AG04450 (cell line): Measurements from ENCODE around the gene ZCCHC2. TPM values are rescaled to one million over a fixed set of nuclear protein-coding genes. Genes with fewer than 3 reads are reported as not detected.
A peak's percentile ranks its signal among the peaks of the same experiment; 100 is the strongest.

Source experiments
- CTCF ChIA-PET: fragments of 300-600, 350-600 bp; formaldehyde crosslinking; extraction: SDS; loops from one replicate; lab custom pipeline; 2022; ENCODE audit warnings: antibody characterized with exemption, inconsistent platforms; lab: Charles Lee
- POLR2A ChIA-PET: fragments of 350-600 bp; formaldehyde crosslinking; extraction: SDS; loops from one replicate; lab custom pipeline; 2021; ENCODE audit warnings: antibody characterized with exemption, inconsistent platforms; lab: Yijun Ruan, JAX
- DNase-seq: peaks from one replicate; pipeline ENCODE4 v3.0.0-alpha.2; 2011; ENCODE audit warnings: low read depth, low spot score
- H3K27ac ChIP-seq: one replicate; pipeline ENCODE4 v1.5.1; 2012; ENCODE audit warnings: low read depth, low read length, control low read depth
- H3K27me3 ChIP-seq: one replicate; pipeline ENCODE4 v1.6.0; 2012; ENCODE audit warnings: low read length; ENCODE audit not compliant: control insufficient read depth, insufficient read depth
- H3K4me3 ChIP-seq: 2 replicates; pipeline ENCODE4 v1.5.1; 2011; ENCODE audit warnings: mild to moderate bottlenecking, low read depth, low read length, control low read depth
- H3K9me3 ChIP-seq: 2 replicates; pipeline ENCODE4 v1.5.1; 2012; ENCODE audit warnings: low read length; ENCODE audit not compliant: control insufficient read depth, insufficient read depth
- CTCF ChIP-seq: IDR thresholded peaks from 2 replicates; pipeline ENCODE4 v1.5.1; 2011; ENCODE audit warnings: low read depth, low read length, control low read depth, inconsistent platforms
- polyA plus RNA-seq: library from polyadenylated mRNA; depleted of rRNA; stranded (reverse); fragments of >200 nt; gene quantifications from 2 replicates; pipeline ENCODE4 v1.2.3, GENCODE V29; 2011

Gene ZCCHC2
- polyA plus RNA-seq, 1 experiment = 5.8 TPM

GRCh38 chr18:62518460-62519375 lies 4.1 kb upstream of the ZCCHC2 start:
- no peak for TF ChIP-seq CTCF
- DNase-seq = no peak
- Histone ChIP-seq H3K4me3 (no peak overlapping the region), H3K27ac (no peak overlapping the region), H3K9me3 (no peaks in the 10 kb centered on the region), H3K27me3 (peaks cover 5% of the 10 kb centered on the region)
- ChIA-PET POLR2A (no interaction called here), CTCF (no interaction called here)

- no peak for TF ChIP-seq CTCF
- no peaks in the 10 kb centered on the region for H3K9me3 ChIP-seq
- ChIA-PET POLR2A (no interaction called here), CTCF (interaction anchor here (1.3 kb wide), 1 partner anchor 94 kb away, joined by 8 read pairs; no protein-coding TSS in a partner anchor)
- no peak overlapping the region for H3K4me3 ChIP-seq
- no peak overlapping the region for H3K27ac ChIP-seq
- DNase-seq = no peak
- H3K27me3 ChIP-seq = peaks cover 5% of the 10 kb centered on the region
Observed at GRCh38 chr18:62519684-62520083, 3.1 kb upstream of the ZCCHC2 start.

- DNase-seq = no peak
- H3K4me3 ChIP-seq = no peak overlapping the region
- H3K27ac ChIP-seq = no peak overlapping the region
- POLR2A ChIA-PET = no interaction called here
- peaks cover 3% of the 10 kb centered on the region for H3K27me3 ChIP-seq
- CTCF ChIA-PET = interaction anchor here (0.6 to 2.5 kb wide), 5 partner anchors 63 to 619 kb away, joined by 3 to 14 read pairs (median 8); no protein-coding TSS in a partner anchor
- no peak for TF ChIP-seq CTCF
- no peaks in the 10 kb centered on the region for H3K9me3 ChIP-seq
Observed at GRCh38 chr18:62521082-62521481, 1.7 kb upstream of the ZCCHC2 start.

- peaks cover 2% of the 10 kb centered on the region for H3K27me3 ChIP-seq
- no peak overlapping the region for H3K27ac ChIP-seq
- POLR2A ChIA-PET = no interaction called here
- no peak for TF ChIP-seq CTCF
- CTCF ChIA-PET = interaction anchor here (0.6 to 2.5 kb wide), 8 partner anchors 38 to 618 kb away, joined by 3 to 14 read pairs (median 5); no protein-coding TSS in a partner anchor
- no peaks in the 10 kb centered on the region for H3K9me3 ChIP-seq
- no peak overlapping the region; the same call in 1 of the 2 replicates for H3K4me3 ChIP-seq
- DNase-seq = no peak
Observed at GRCh38 chr18:62521593-62521992, 1.2 kb upstream of the ZCCHC2 start.

GRCh38 chr18:62522178-62522503 lies 684 bp upstream of the ZCCHC2 start:
- Histone ChIP-seq H3K9me3 (no peaks in the 10 kb centered on the region), H3K27me3 (peaks cover 2% of the 10 kb centered on the region), H3K27ac (no peak overlapping the region), H3K4me3 (peak overlapping the region; percentile 78)
- ChIA-PET CTCF (interaction anchor here (0.7 to 2.5 kb wide), 6 partner anchors 37 to 461 kb away, joined by 3 to 14 read pairs (median 6); no protein-coding TSS in a partner anchor), POLR2A (interaction anchor here (1.5 kb wide), 1 partner anchor 55 kb away, joined by 9 read pairs; no protein-coding TSS in a partner anchor)
- TF ChIP-seq CTCF = no peak
- no peak for DNase-seq
